ENCODE measurements around the gene OPN4. TPM values are rescaled to one million over a fixed set of nuclear protein-coding genes. Genes with fewer than 3 reads are reported as not detected.

Gene OPN4
- total RNA-seq, 1 experiment from 2014 or later = not detected

DNA sequence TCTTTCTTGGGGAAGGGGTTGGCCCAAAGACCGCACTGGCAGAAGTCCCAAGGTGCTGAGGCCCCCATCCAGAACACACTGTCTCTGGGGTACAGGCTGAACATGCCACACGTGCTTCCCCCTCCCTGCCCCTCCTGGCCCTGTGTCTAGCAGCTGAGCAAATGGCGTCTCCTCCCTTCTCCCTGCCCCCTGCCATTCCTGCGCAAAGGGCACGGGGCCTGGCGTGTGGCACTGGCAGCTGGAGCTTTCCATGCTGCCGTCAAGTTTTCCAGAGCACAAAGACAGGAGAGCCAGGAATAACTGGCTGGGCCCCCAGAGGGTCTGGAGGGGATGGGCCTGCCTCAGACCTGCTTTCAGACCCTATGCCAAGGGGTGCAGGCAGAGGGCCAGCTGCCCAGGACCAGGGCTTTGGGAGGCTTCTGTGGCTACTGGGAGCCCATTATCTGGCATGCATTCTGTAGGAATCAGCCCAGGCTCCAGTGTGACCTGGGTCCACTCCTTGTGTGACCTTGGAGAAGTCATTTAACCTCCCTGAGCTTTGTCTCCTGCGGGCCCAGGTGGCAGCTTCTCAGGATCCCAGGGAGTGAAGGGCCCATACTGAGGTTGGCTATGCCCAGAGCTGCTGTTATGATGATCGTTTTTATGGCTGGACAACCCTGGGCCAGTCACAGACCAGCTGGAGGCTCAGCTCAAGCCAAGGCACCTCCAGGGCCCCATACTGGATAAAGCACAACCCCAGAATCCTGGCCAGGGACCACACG is 13.3 kb downstream of the OPN4 start:
- H3K27ac Mint-ChIP-seq (ENCODE audit: low read depth, unreplicated experiment) = no peak overlapping the region
- H3K4me1 Mint-ChIP-seq (ENCODE audit: insufficient read depth, unreplicated experiment) = peaks cover 7% of the 10 kb centered on the region
- no peaks in the 10 kb centered on the region for H3K9me3 Mint-ChIP-seq (ENCODE audit: unreplicated experiment)
- intact Hi-C loops (cut with micrococcal nuclease) = no loop called here
- no peaks in the 10 kb centered on the region for H3K36me3 Mint-ChIP-seq (ENCODE audit: insufficient read depth, unreplicated experiment)
- no peak for DNase-seq (ENCODE audit: unreplicated experiment)
- no peaks in the 10 kb centered on the region for H3K27me3 Mint-ChIP-seq (ENCODE audit: insufficient read depth, unreplicated experiment)
- BruUV-seq (replicated peaks) = no TSS peak
- POLR2A ChIA-PET = interaction anchor here (0.7 kb wide), 1 partner anchor 188 kb away, joined by 3 read pairs; no protein-coding TSS in a partner anchor
- no peak overlapping the region for H3K4me3 Mint-ChIP-seq (ENCODE audit: unreplicated experiment)
- TF ChIP-seq, protein P1, sequence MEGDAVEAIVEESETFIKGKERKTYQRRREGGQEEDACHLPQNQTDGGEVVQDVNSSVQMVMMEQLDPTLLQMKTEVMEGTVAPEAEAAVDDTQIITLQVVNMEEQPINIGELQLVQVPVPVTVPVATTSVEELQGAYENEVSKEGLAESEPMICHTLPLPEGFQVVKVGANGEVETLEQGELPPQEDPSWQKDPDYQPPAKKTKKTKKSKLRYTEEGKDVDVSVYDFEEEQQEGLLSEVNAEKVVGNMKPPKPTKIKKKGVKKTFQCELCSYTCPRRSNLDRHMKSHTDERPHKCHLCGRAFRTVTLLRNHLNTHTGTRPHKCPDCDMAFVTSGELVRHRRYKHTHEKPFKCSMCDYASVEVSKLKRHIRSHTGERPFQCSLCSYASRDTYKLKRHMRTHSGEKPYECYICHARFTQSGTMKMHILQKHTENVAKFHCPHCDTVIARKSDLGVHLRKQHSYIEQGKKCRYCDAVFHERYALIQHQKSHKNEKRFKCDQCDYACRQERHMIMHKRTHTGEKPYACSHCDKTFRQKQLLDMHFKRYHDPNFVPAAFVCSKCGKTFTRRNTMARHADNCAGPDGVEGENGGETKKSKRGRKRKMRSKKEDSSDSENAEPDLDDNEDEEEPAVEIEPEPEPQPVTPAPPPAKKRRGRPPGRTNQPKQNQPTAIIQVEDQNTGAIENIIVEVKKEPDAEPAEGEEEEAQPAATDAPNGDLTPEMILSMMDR (IDR thresholded peaks at IDR 0.05; ENCODE audit: unreplicated experiment) = no peak
- CTCF ChIA-PET = interaction anchor here (1.2 kb wide), 1 partner anchor 17 kb away, joined by 4 read pairs; no protein-coding TSS in a partner anchor

DNA sequence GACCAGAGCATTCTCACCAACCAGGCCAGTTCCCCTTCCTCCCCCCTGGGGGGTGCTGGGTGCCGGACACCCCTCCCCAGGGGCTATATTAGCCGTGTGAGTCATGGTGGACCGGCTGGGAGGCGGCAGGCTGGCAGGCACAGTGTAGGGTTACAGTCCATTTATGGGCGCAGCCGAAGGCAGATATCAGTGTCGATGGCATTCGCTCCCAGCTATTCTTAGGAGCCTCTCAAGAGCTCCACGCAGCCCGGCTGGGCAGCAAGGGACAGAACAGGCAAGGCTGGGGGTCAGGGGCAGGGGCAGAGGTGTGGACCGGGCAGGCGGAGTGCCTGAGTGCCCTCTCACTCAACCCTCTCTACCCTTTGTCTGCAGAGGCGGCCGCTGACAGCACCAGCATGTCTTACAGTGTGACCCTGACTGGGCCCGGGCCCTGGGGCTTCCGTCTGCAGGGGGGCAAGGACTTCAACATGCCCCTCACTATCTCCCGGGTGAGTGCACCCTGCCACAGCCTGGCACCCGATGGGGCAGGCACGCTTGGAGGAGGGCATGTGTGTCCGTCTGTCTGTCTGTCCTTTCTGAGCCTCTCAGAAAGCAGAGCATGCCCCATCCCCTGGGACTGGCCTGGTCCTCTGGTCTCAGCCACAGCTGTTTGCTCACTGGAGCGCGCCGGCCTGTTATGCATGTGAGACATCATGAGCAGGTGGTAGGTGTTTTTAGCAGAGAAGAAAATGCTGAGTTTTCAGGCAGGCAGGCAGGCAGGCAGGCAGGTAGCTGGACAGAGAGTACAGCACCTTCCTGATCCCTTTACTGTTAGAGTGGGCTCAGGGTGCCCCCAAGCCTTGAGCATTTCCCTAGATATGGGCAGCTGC is 14.2 kb downstream of the OPN4 start, which contains the start of gene LDB3:
TSS of gene LDB3 (plus strand) at position 215 of the 869 bp plus-strand sequence. CDS start at position 396, 181 bp downstream.
- POLR2A ChIA-PET = interaction anchor here (0.7 kb wide), 1 partner anchor 189 kb away, joined by 3 read pairs; no protein-coding TSS in a partner anchor
- no peaks in the 10 kb centered on the region for H3K9me3 Mint-ChIP-seq (ENCODE audit: unreplicated experiment)
- intact Hi-C loops (cut with micrococcal nuclease) = no loop called here
- H3K27me3 Mint-ChIP-seq (ENCODE audit: insufficient read depth, unreplicated experiment) = no peaks in the 10 kb centered on the region
- CTCF ChIA-PET = interaction anchor here (1.2 kb wide), 1 partner anchor 16 kb away, joined by 4 read pairs; no protein-coding TSS in a partner anchor
- peaks cover 7% of the 10 kb centered on the region for H3K4me1 Mint-ChIP-seq (ENCODE audit: insufficient read depth, unreplicated experiment)
- no peak within 1 kb of the TSS for H3K4me3 Mint-ChIP-seq (ENCODE audit: unreplicated experiment)
- DNase-seq (ENCODE audit: unreplicated experiment) = peak; percentile 34
- H3K27ac Mint-ChIP-seq (ENCODE audit: low read depth, unreplicated experiment) = no peak within 1 kb of the TSS
- no TSS peak for BruUV-seq (replicated peaks)
- TF ChIP-seq, protein P1 (IDR thresholded peaks at IDR 0.05; ENCODE audit: unreplicated experiment) = no peak
- no peaks in the 10 kb centered on the region for H3K36me3 Mint-ChIP-seq (ENCODE audit: insufficient read depth, unreplicated experiment)

DNA sequence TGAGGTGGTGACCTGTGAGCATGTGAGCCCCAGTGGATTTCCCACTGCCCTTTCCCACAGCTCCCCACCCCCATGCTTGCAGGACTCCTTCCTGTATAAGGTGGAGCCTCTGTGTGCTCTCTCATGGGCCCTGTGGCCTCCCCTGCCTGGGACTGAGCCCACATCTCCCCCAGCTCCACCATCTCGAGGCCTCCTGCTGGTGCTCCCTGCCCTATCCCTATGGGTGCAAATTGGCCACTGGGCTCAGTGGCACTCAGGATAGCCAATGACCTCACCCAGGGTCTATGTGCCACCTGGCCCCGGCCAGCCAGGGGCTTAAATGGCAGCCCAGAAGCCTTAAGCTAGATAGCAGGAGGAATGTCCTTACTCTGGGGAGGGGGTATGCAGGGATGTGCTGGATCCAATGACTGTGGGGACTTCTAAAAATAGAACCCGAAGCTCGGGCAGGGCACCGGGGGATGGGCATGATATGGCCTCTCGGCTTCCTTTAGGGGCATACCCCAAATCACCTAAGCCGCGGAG is 16.0 kb downstream of the OPN4 start:
- POLR2A ChIA-PET = no interaction called here

More for the DNA sequence above, 16.0 kb downstream of the OPN4 start:
- no peak for DNase-seq (ENCODE audit: unreplicated experiment)
- Mint-ChIP-seq H3K27me3 (ENCODE audit: insufficient read depth, unreplicated experiment) (no peaks in the 10 kb centered on the region), H3K4me1 (ENCODE audit: insufficient read depth, unreplicated experiment) (peaks cover 7% of the 10 kb centered on the region), H3K4me3 (ENCODE audit: unreplicated experiment) (no peak overlapping the region), H3K27ac (ENCODE audit: low read depth, unreplicated experiment) (no peak overlapping the region), H3K9me3 (ENCODE audit: unreplicated experiment) (no peaks in the 10 kb centered on the region), H3K36me3 (ENCODE audit: insufficient read depth, unreplicated experiment) (no peaks in the 10 kb centered on the region)
- intact Hi-C loops (cut with micrococcal nuclease) = no loop called here
- BruUV-seq (replicated peaks) = no TSS peak
- CTCF ChIA-PET = interaction anchor here (0.6 to 1.0 kb wide), 2 partner anchors 18 to 230 kb away, joined by 3 read pairs; no protein-coding TSS in a partner anchor
- TF ChIP-seq, protein P1 (IDR thresholded peaks at IDR 0.05; ENCODE audit: unreplicated experiment) = no peak
